ENCODE measurements around the gene KDM8. TPM values are rescaled to one million over a fixed set of nuclear protein-coding genes. Genes with fewer than 3 reads are reported as not detected.

Gene KDM8
- total RNA-seq, 1 experiment from 2014 or later, result 15.5 TPM

GRCh38 chr16:27208081-27208680, 4.9 kb downstream of the KDM8 start:
- peaks cover 0 to 13% (median 11%) of the 10 kb centered on the region in 3 experiments; a peak in 5 of 7 replicates for H3K36me3 Mint-ChIP-seq (ENCODE audit: insufficient read depth in 1 of 3, low read depth in 3 of 3)

More at GRCh38 chr16:27208081-27208680, 4.9 kb downstream of the KDM8 start:
- Histone ChIP-seq H2BK15ac (ENCODE audit: low read depth, low read length) (no peak overlapping the region), H3K4me2 (ENCODE audit: insufficient read depth, insufficient read length, low read length) (no peak overlapping the region), H3K79me1 (ENCODE audit: insufficient read depth, low read depth, low read length, poor library complexity, severe bottlenecking) (no peaks in the 10 kb centered on the region), H4K8ac (replicated peaks; ENCODE audit: insufficient read length, low read depth, low read length) (no peak overlapping the region), H3K9ac (ENCODE audit: extremely low read depth, insufficient read length, low read length) (no peak overlapping the region), H3K27me3 (ENCODE audit: insufficient read depth, low read length) (no peaks in the 10 kb centered on the region), H3K56ac (ENCODE audit: insufficient read length, low read depth, low read length) (no peak overlapping the region), H3K9me3 (ENCODE audit: control insufficient read depth, low read depth, low read length) (no peaks in the 10 kb centered on the region), H2BK5ac (ENCODE audit: insufficient read length, low read length) (no peak overlapping the region), H4K5ac (ENCODE audit: insufficient read length, low read depth, low read length) (no peak overlapping the region), H3K23me2 (ENCODE audit: insufficient read length, low read depth, low read length, poor library complexity, severe bottlenecking) (peaks cover under 1% of the 10 kb centered on the region), H2BK12ac (ENCODE audit: insufficient read length, low read depth, low read length) (no peak overlapping the region), H3T11ph (ENCODE audit: low read length) (no peak overlapping the region), H4K20me1 (ENCODE audit: control insufficient read depth, insufficient read depth, insufficient read length) (no peaks in the 10 kb centered on the region), H3K23ac (ENCODE audit: insufficient read length, low read depth, low read length) (no peak overlapping the region), H3K27ac (ENCODE audit: insufficient read length, low read depth, low read length) (no peak overlapping the region), H4K91ac (ENCODE audit: insufficient read length, low read depth, low read length) (no peak overlapping the region), H3K4me1 (ENCODE audit: insufficient read depth, low read length) (no peaks in the 10 kb centered on the region), H2BK120ac (ENCODE audit: low read depth, low read length, poor library complexity, severe bottlenecking) (no peak overlapping the region), H2AFZ (ENCODE audit: low read length) (no peak overlapping the region), H3K4ac (ENCODE audit: low read depth, low read length) (no peak overlapping the region), H2BK20ac (ENCODE audit: low read depth, low read length, poor library complexity, severe bottlenecking) (no peak overlapping the region), H2AK5ac (ENCODE audit: insufficient read length, low read length) (no peak overlapping the region), H3K18ac (ENCODE audit: insufficient read length, low read depth, low read length) (no peak overlapping the region), H3K79me2 (ENCODE audit: insufficient read depth, low read length) (no peaks in the 10 kb centered on the region), H3K14ac (ENCODE audit: insufficient read depth, low read length) (no peak overlapping the region)
- H3K27ac Mint-ChIP-seq, result no peak overlapping the region
- no peak for TF ChIP-seq CTCF (conservative IDR thresholded peaks at IDR 0.05)
- WGBS (ENCODE audit: extremely low coverage, insufficient read length, low lambda C conversion rate), result no CpG with 5 or more reads among the region's 8 CpGs
- no peak overlapping the region for H3K4me3 Mint-ChIP-seq
- H3K9me3 Mint-ChIP-seq, result no peaks in the 10 kb centered on the region; a peak in 1 of 5 replicates
- H3K27me3 Mint-ChIP-seq (ENCODE audit: low read depth), result no peaks in the 10 kb centered on the region
- DNase-seq, result no peak
- H3K4me1 Mint-ChIP-seq, result peaks cover 5% of the 10 kb centered on the region in 2 experiments
